Stimulated activated CD4-positive, alpha-beta T cell treated with anti-CD3 and anti-CD28 coated beads, Interleukin-2, amount 100 ng/mL, for 24 hours (primary cell): ENCODE results near the gene CPSF4L.
"Not testable (repeated sequence)": the region's sequence is repeated elsewhere in the genome, so short reads cannot be mapped to it uniquely, and the experiment has no call there.

Experiments
- DNase-seq, 2 donors: peaks; one replicate each; pipeline ENCODE4 v3.0.0-alpha.2; 2020

CPSF4L gene

GRCh38 chr17:73267648-73268537 lies 6.2 kb upstream of the CPSF4L start:
- no peak for DNase-seq

GRCh38 chr17:73266796-73267195 lies 5.1 kb upstream of the CPSF4L start:
- no peak for DNase-seq

- DNase-seq: no peak
Measured at GRCh38 chr17:73265646-73266640, 4.3 kb upstream of the CPSF4L start.

- not testable (repeated sequence) for DNase-seq
Measured at GRCh38 chr17:73264448-73264847, 2.8 kb upstream of the CPSF4L start.

GRCh38 chr17:73262676-73263642 lies 1.3 kb upstream of the CPSF4L start:
- DNase-seq: no peak

- DNase-seq: no peak
Measured at GRCh38 chr17:73261952-73262675, 434 bp upstream of the CPSF4L start.

- DNase-seq: no peak
Measured at GRCh38 chr17:73257516-73257915, 4.2 kb downstream of the CPSF4L start.

- DNase-seq: no peak
Measured at GRCh38 chr17:73256220-73256619, 5.5 kb downstream of the CPSF4L start.

GRCh38 chr17:73255671-73256181 lies 6.0 kb downstream of the CPSF4L start:
- DNase-seq: peak; percentile 66 to 69

- DNase-seq: no peak
Measured at GRCh38 chr17:73251871-73252270, 9.8 kb downstream of the CPSF4L start.

GRCh38 chr17:73250851-73251640 lies 10.6 kb downstream of the CPSF4L start:
- DNase-seq: no peak

GRCh38 chr17:73249700-73250099 lies 12.0 kb downstream of the CPSF4L start:
- no peak for DNase-seq

GRCh38 chr17:73248532-73248931 lies 13.1 kb downstream of the CPSF4L start:
- DNase-seq: no peak

GRCh38 chr17:73247726-73248125 lies 14.0 kb downstream of the CPSF4L start:
- no peak for DNase-seq

- no peak for DNase-seq
Measured at GRCh38 chr17:73240561-73240960, 21.1 kb downstream of the CPSF4L start.

GRCh38 chr17:73237714-73238113 lies 24.0 kb downstream of the CPSF4L start:
- no peak for DNase-seq

- no peak for DNase-seq
Measured at GRCh38 chr17:73234736-73235135, 26.9 kb downstream of the CPSF4L start.

GRCh38 chr17:73232587-73233373 lies 28.9 kb downstream of the CPSF4L start:
- peak; percentile 42 to 43 for DNase-seq

- DNase-seq: peak; percentile 97 to 98
Measured at GRCh38 chr17:73231841-73232586, 29.7 kb downstream of the CPSF4L start.
